H9 (cell line): ENCODE measurements around the gene C16orf87. TPM values are rescaled to one million over a fixed set of nuclear protein-coding genes. Genes with fewer than 3 reads are reported as not detected.

Source experiments
- DNase-seq: peaks from one replicate; pipeline ENCODE4 v3.0.0-alpha.2; 2017
- H2AFZ ChIP-seq: one replicate; pipeline ENCODE4 v1.6.1; 2013; ENCODE audit warnings: mild to moderate bottlenecking, low read length, control low read depth, moderate library complexity
- H2AK5ac ChIP-seq: 2 replicates; pipeline ENCODE4 v1.6.1; 2013; ENCODE audit warnings: low read length, control low read depth, mixed read lengths; ENCODE audit not compliant: insufficient read length
- H2BK120ac ChIP-seq: one replicate; pipeline ENCODE4 v1.6.1; 2013; ENCODE audit warnings: low read depth, mild to moderate bottlenecking, low read length, control low read depth, inconsistent platforms; ENCODE audit not compliant: poor library complexity, severe bottlenecking
- H2BK12ac ChIP-seq: 2 replicates; pipeline ENCODE4 v1.6.1; 2013; ENCODE audit warnings: low read length, control low read depth, mixed read lengths, low read depth; ENCODE audit not compliant: insufficient read length
- H2BK15ac ChIP-seq: 2 replicates; pipeline ENCODE4 v1.6.1; 2013; ENCODE audit warnings: low read depth, low read length, control low read depth
- H2BK20ac ChIP-seq: one replicate; pipeline ENCODE4 v1.6.1; 2013; ENCODE audit warnings: low read depth, mild to moderate bottlenecking, low read length, control low read depth, inconsistent platforms; ENCODE audit not compliant: poor library complexity, severe bottlenecking
- H2BK5ac ChIP-seq: 2 replicates; pipeline ENCODE4 v1.6.1; 2013; ENCODE audit warnings: low read length, control low read depth, mixed read lengths; ENCODE audit not compliant: insufficient read length
- H3K14ac ChIP-seq: 2 replicates; pipeline ENCODE4 v1.6.1; 2013; ENCODE audit warnings: low read length, control low read depth; ENCODE audit not compliant: insufficient read depth
- H3K18ac ChIP-seq: 2 replicates; pipeline ENCODE4 v1.6.1; 2013; ENCODE audit warnings: low read depth, mild to moderate bottlenecking, mixed read lengths, low read length, control low read depth; ENCODE audit not compliant: insufficient read length
- H3K23ac ChIP-seq: 2 replicates; pipeline ENCODE4 v1.6.1; 2013; ENCODE audit warnings: low read length, control low read depth, mixed read lengths, low read depth; ENCODE audit not compliant: insufficient read length
- H3K23me2 ChIP-seq: 2 replicates; pipeline ENCODE4 v1.6.1; 2013; ENCODE audit warnings: low read depth, mild to moderate bottlenecking, mixed read lengths, low read length, control low read depth; ENCODE audit not compliant: insufficient read length, poor library complexity, severe bottlenecking
- H3K27ac ChIP-seq: 2 replicates; pipeline ENCODE4 v1.5.1; 2013; ENCODE audit warnings: low read length, control low read depth, mixed read lengths, low read depth; ENCODE audit not compliant: insufficient read length
- H3K27me3 ChIP-seq: 2 replicates; pipeline ENCODE4 v1.6.1; 2013; ENCODE audit warnings: low read length, control low read depth, inconsistent platforms; ENCODE audit not compliant: insufficient read depth
- H3K4ac ChIP-seq: 2 replicates; pipeline ENCODE4 v1.6.1; 2013; ENCODE audit warnings: low read depth, mild to moderate bottlenecking, control low read depth, inconsistent platforms, low read length, moderate library complexity
- H3K4me1 ChIP-seq: 2 replicates; pipeline ENCODE4 v1.6.1; 2013; ENCODE audit warnings: low read length, control low read depth, inconsistent platforms; ENCODE audit not compliant: insufficient read depth
- H3K4me2 ChIP-seq: 2 replicates; pipeline ENCODE4 v1.6.1; 2013; ENCODE audit warnings: low read length, control low read depth, mixed read lengths; ENCODE audit not compliant: insufficient read length, insufficient read depth
- H3K56ac ChIP-seq: 2 replicates; pipeline ENCODE4 v1.6.1; 2013; ENCODE audit warnings: low read depth, mild to moderate bottlenecking, mixed read lengths, low read length, control low read depth; ENCODE audit not compliant: insufficient read length
- H3K79me1 ChIP-seq: 2 replicates; pipeline ENCODE4 v1.6.1; 2013; ENCODE audit warnings: low read depth, mild to moderate bottlenecking, moderate library complexity, low read length, control low read depth, inconsistent platforms; ENCODE audit not compliant: insufficient read depth, poor library complexity, severe bottlenecking
- H3K79me2 ChIP-seq: 2 replicates; pipeline ENCODE4 v1.6.1; 2013; ENCODE audit warnings: low read length, control low read depth, inconsistent platforms; ENCODE audit not compliant: insufficient read depth
- H3K9ac ChIP-seq: 2 replicates; pipeline ENCODE4 v1.6.1; 2013; ENCODE audit warnings: low read length, control low read depth, mixed read lengths; ENCODE audit not compliant: insufficient read length; ENCODE audit errors: extremely low read depth
- H3K9me3 ChIP-seq: one replicate; pipeline ENCODE4 v1.6.1; 2013; ENCODE audit warnings: low read depth, low read length, inconsistent platforms; ENCODE audit not compliant: control insufficient read depth
- H3T11ph ChIP-seq: one replicate; pipeline ENCODE4 v1.6.1; 2013; ENCODE audit warnings: mild to moderate bottlenecking, low read length, control low read depth, inconsistent platforms
- H4K20me1 ChIP-seq: one replicate; pipeline ENCODE4 v1.6.1; 2013; ENCODE audit not compliant: control insufficient read depth, insufficient read length, insufficient read depth
- H4K5ac ChIP-seq: 2 replicates; pipeline ENCODE4 v1.6.1; 2013; ENCODE audit warnings: low read depth, mild to moderate bottlenecking, mixed read lengths, low read length, control low read depth; ENCODE audit not compliant: insufficient read length
- H4K8ac ChIP-seq: replicated peaks from 2 replicates; pipeline ENCODE4 v1.6.1; 2013; ENCODE audit warnings: low read length, control low read depth, mixed read lengths, low read depth; ENCODE audit not compliant: insufficient read length
- H4K91ac ChIP-seq: 2 replicates; pipeline ENCODE4 v1.6.1; 2013; ENCODE audit warnings: low read depth, mild to moderate bottlenecking, moderate library complexity, mixed read lengths, low read length, control low read depth; ENCODE audit not compliant: insufficient read length
- H3K27ac Mint-ChIP-seq, 3 experiments: 2 replicates in 2 of 3; 3 replicates in 1 of 3; pipeline ENCODE4 v1.8.0; 2020 to 2021; ENCODE audit warnings: mixed read lengths in 3 of 3, mild to moderate bottlenecking in 1 of 3, moderate library complexity in 1 of 3
- H3K27me3 Mint-ChIP-seq: 2 replicates; pipeline ENCODE4 v1.8.0; 2021; ENCODE audit warnings: low read depth, mild to moderate bottlenecking, moderate library complexity, mixed read lengths
- H3K36me3 Mint-ChIP-seq, 3 experiments: 2 replicates in 2 of 3; 3 replicates in 1 of 3; pipeline ENCODE4 v1.8.0; 2020 to 2021; ENCODE audit warnings: low read depth in 3 of 3, mixed read lengths in 3 of 3; ENCODE audit not compliant: insufficient read depth in 1 of 3
- H3K4me1 Mint-ChIP-seq, 2 experiments: 2 replicates each; pipeline ENCODE4 v1.8.0; 2020; ENCODE audit warnings: mixed read lengths in 2 of 2
- H3K4me3 Mint-ChIP-seq, 2 experiments: 2 replicates in 1 of 2; 3 replicates in 1 of 2; pipeline ENCODE4 v1.8.0; 2020 to 2021; ENCODE audit warnings: mild to moderate bottlenecking in 2 of 2, mixed read lengths in 2 of 2, moderate library complexity in 1 of 2
- H3K9me3 Mint-ChIP-seq, 2 experiments: 2 replicates in 1 of 2; 3 replicates in 1 of 2; pipeline ENCODE4 v1.8.0; 2020; ENCODE audit warnings: mild to moderate bottlenecking in 2 of 2, mixed read lengths in 2 of 2, moderate library complexity in 1 of 2
- CTCF ChIP-seq: fragments of 200-600 bp; sonication (generic); conservative IDR thresholded peaks from 3 replicates; pipeline ENCODE4 v1.8.0; 2021; ENCODE audit warnings: antibody characterized with exemption, mild to moderate bottlenecking
- WGBS: extraction: QIAGEN DNeasy Blood & Tissue Kit; methylation state at CpG from one replicate; pipeline ENCODE4 v1.1.7; 2013; ENCODE audit warnings: missing lambda C conversion rate, low lambda C conversion rate, mixed read lengths; ENCODE audit not compliant: insufficient read length; ENCODE audit errors: extremely low coverage; 5-methylcytosine and 5-hydroxymethylcytosine counted together
- total RNA-seq: library from RNA; stranded (reverse); gene quantifications from 2 replicates; pipeline ENCODE4 v1.2.1, GENCODE V29; 2021

The C16orf87 gene
- total RNA-seq, 1 experiment from 2014 or later = 16.7 TPM

GRCh38 chr16:46817961-46818360 lies 13.0 kb downstream of the C16orf87 start:
- Histone ChIP-seq H2AK5ac (no peak overlapping the region), H3K23me2 (no peaks in the 10 kb centered on the region), H2BK20ac (no peak overlapping the region), H3K9me3 (no peaks in the 10 kb centered on the region), H3K14ac (no peak overlapping the region), H3K9ac (no peak overlapping the region), H4K5ac (no peak overlapping the region), H4K8ac (no peak overlapping the region), H3K56ac (no peak overlapping the region), H2BK120ac (no peak overlapping the region), H4K20me1 (no peaks in the 10 kb centered on the region), H2BK15ac (no peak overlapping the region), H3K79me1 (peaks cover 6% of the 10 kb centered on the region), H2AFZ (no peak overlapping the region), H3K4ac (no peak overlapping the region), H4K91ac (no peak overlapping the region), H3T11ph (no peak overlapping the region), H3K23ac (no peak overlapping the region), H3K27me3 (no peaks in the 10 kb centered on the region), H3K27ac (no peak overlapping the region), H3K79me2 (peaks cover 10% of the 10 kb centered on the region; the same call in 1 of the 2 replicates), H3K4me2 (no peak overlapping the region), H2BK5ac (no peak overlapping the region), H3K18ac (no peak overlapping the region), H3K4me1 (no peaks in the 10 kb centered on the region), H2BK12ac (no peak overlapping the region)
- Mint-ChIP-seq H3K27ac (no peak overlapping the region), H3K36me3 (peaks cover 8 to 20% (median 10%) of the 10 kb centered on the region in 3 experiments; a peak in 6 of 7 replicates), H3K27me3 (no peaks in the 10 kb centered on the region), H3K4me3 (no peak overlapping the region), H3K4me1 (peaks cover 3 to 5% of the 10 kb centered on the region in 2 experiments; a peak in 2 of 4 replicates), H3K9me3 (peaks cover 0 to 6% of the 10 kb centered on the region in 2 experiments; a peak in 2 of 5 replicates)
- no CpG with 5 or more reads among the region's 2 CpGs for WGBS
- no peak for TF ChIP-seq CTCF
- no peak for DNase-seq
